ENCODE results near the gene FAM20B. TPM values are rescaled to one million over a fixed set of nuclear protein-coding genes. Genes with fewer than 3 reads are reported as not detected.

FAM20B gene
- total RNA-seq, 2 experiments from 2014 or later, result 12.1 to 12.9 TPM

DNA sequence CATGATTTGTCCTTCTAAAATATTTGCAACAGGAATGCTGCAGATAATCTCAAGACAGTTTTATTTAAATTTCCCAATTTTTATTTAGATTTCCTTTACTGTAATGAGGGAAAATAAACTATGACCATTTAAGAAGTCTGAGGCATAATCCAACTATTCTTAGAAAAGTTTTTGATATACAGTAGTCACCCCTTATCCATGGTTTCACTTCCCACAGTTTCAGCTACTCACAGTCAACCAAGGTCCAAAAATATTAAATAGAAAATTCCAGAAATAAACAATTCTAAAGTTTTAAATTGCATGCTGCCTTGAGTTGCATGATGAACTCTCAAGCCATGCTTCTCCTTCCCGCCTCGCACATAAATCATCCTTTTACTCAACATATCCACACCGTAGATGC is 89.5 kb downstream of the FAM20B start:
- POLR2A ChIA-PET, result no interaction called here
- no peaks in the 10 kb centered on the region for H3K9me3 ChIP-seq (ENCODE audit: control insufficient read depth in 1 of 2, insufficient read depth in 1 of 2, low read length in 2 of 2)

DNA sequence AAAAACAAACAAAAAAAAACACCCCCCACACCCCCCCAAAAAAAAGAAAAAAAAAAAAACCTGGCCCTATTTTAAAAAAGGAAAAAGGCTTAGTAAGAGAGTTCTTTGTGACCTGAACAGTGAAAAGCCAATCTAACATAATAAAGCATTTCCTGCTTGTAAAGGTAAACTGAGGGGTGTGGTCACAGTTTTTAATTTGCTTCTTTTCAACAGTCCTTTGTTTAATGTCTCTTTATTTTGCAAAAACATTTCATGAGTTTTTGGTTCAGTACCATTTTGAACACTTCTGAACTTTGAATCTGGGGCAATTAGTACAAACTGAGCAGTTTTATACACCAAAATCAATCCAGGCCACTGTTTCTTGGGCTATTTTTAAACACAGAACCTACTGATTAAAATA is 93.8 kb downstream of the FAM20B start:
- TF ChIP-seq, protein P1, sequence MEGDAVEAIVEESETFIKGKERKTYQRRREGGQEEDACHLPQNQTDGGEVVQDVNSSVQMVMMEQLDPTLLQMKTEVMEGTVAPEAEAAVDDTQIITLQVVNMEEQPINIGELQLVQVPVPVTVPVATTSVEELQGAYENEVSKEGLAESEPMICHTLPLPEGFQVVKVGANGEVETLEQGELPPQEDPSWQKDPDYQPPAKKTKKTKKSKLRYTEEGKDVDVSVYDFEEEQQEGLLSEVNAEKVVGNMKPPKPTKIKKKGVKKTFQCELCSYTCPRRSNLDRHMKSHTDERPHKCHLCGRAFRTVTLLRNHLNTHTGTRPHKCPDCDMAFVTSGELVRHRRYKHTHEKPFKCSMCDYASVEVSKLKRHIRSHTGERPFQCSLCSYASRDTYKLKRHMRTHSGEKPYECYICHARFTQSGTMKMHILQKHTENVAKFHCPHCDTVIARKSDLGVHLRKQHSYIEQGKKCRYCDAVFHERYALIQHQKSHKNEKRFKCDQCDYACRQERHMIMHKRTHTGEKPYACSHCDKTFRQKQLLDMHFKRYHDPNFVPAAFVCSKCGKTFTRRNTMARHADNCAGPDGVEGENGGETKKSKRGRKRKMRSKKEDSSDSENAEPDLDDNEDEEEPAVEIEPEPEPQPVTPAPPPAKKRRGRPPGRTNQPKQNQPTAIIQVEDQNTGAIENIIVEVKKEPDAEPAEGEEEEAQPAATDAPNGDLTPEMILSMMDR (IDR thresholded peaks at IDR 0.05), result no peak
- H3K4me1 ChIP-seq (ENCODE audit: insufficient read depth, low read length), result no peaks in the 10 kb centered on the region
- no peak overlapping the region for H3K27ac ChIP-seq (ENCODE audit: low read depth in 1 of 2, low read length in 2 of 2)
- H3K9me3 Mint-ChIP-seq, result no peaks in the 10 kb centered on the region
- ATAC-seq (ENCODE audit: poor library complexity), result no peak
- H3K4me1 Mint-ChIP-seq (ENCODE audit: low read depth), result peaks cover 5% of the 10 kb centered on the region
- no peak for DNase-seq
- intact Hi-C loops (cut with DNase I, micrococcal nuclease), result no loop called here
- CTCF ChIA-PET, result no interaction called here
- H3K4me3 ChIP-seq (ENCODE audit: low read length), result no peak overlapping the region
- peaks cover 31% of the 10 kb centered on the region for H3K36me3 ChIP-seq (ENCODE audit: insufficient read depth, low read length)
- POLR2A ChIA-PET, result no interaction called here
- H3K36me3 Mint-ChIP-seq (ENCODE audit: low read depth), result peaks cover 66% of the 10 kb centered on the region
- no peak overlapping the region for H3K4me3 Mint-ChIP-seq
- no peaks in the 10 kb centered on the region for H3K9me3 ChIP-seq (ENCODE audit: control insufficient read depth in 1 of 2, insufficient read depth in 1 of 2, low read length in 2 of 2)
- H3K27me3 Mint-ChIP-seq, result no peaks in the 10 kb centered on the region
- H3K27ac Mint-ChIP-seq, result no peak overlapping the region
- H3K27me3 ChIP-seq (ENCODE audit: control insufficient read depth in 1 of 2, insufficient read depth in 2 of 2, low read length in 2 of 2), result no peaks in the 10 kb centered on the region

More for the DNA sequence above, 89.5 kb downstream of the FAM20B start:
- intact Hi-C loops (cut with DNase I, micrococcal nuclease), result no loop called here
- DNase-seq (no peak), ATAC-seq (ENCODE audit: poor library complexity) (no peak)
- Histone ChIP-seq H3K4me1 (ENCODE audit: insufficient read depth, low read length) (no peaks in the 10 kb centered on the region), H3K36me3 (ENCODE audit: insufficient read depth, low read length) (peaks cover 45% of the 10 kb centered on the region), H3K27ac (ENCODE audit: low read depth in 1 of 2, low read length in 2 of 2) (no peak overlapping the region), H3K4me3 (ENCODE audit: low read length) (no peak overlapping the region), H3K27me3 (ENCODE audit: control insufficient read depth in 1 of 2, insufficient read depth in 2 of 2, low read length in 2 of 2) (no peaks in the 10 kb centered on the region)
- Mint-ChIP-seq H3K27me3 (no peaks in the 10 kb centered on the region), H3K27ac (no peak overlapping the region), H3K4me3 (no peak overlapping the region), H3K4me1 (ENCODE audit: low read depth) (no peaks in the 10 kb centered on the region), H3K9me3 (no peaks in the 10 kb centered on the region), H3K36me3 (ENCODE audit: low read depth) (peaks cover 78% of the 10 kb centered on the region)
- CTCF ChIA-PET, result interaction anchor here (1.3 kb wide), 1 partner anchor 30 kb away, joined by 3 read pairs; no protein-coding TSS in a partner anchor
- TF ChIP-seq, protein P1 (IDR thresholded peaks at IDR 0.05), result no peak

DNA sequence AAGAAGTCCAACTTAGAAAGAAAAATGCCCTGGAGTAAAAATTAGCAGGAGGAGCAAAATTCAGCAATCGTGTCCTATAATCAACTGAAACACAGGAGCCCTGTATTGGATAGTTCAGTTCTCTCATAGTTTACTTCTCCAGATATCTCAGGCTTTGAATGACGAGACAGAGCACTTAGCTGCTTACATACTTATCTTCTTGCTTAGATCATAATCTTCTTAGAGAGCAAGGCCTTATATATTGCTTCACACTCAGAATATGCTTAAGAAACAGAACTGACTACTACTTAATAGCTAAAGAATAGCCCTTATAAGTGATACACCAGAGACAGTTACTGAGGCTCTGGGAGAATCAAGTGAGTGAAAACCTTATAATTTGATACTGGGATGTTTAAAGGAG is 95.0 kb downstream of the FAM20B start:
- Histone ChIP-seq H3K36me3 (ENCODE audit: insufficient read depth, low read length) (peaks cover 30% of the 10 kb centered on the region), H3K4me1 (ENCODE audit: insufficient read depth, low read length) (no peaks in the 10 kb centered on the region), H3K9me3 (ENCODE audit: control insufficient read depth in 1 of 2, insufficient read depth in 1 of 2, low read length in 2 of 2) (no peaks in the 10 kb centered on the region), H3K27ac (ENCODE audit: low read depth in 1 of 2, low read length in 2 of 2) (no peak overlapping the region), H3K4me3 (ENCODE audit: low read length) (no peak overlapping the region), H3K27me3 (ENCODE audit: control insufficient read depth in 1 of 2, insufficient read depth in 2 of 2, low read length in 2 of 2) (no peaks in the 10 kb centered on the region)
- no peaks in the 10 kb centered on the region for H3K9me3 Mint-ChIP-seq
- peaks cover 5% of the 10 kb centered on the region for H3K4me1 Mint-ChIP-seq (ENCODE audit: low read depth)
- no peak overlapping the region for H3K27ac Mint-ChIP-seq
- no peak overlapping the region for H3K4me3 Mint-ChIP-seq
- H3K36me3 Mint-ChIP-seq (ENCODE audit: low read depth), result peaks cover 68% of the 10 kb centered on the region
- CTCF ChIA-PET, result interaction anchor here (0.7 to 2.3 kb wide), 14 partner anchors 10 to 694 kb away, joined by 3 to 10 read pairs (median 4); partner anchors contain the start of gene SOAT1
- TF ChIP-seq, protein P1 (IDR thresholded peaks at IDR 0.05), result no peak
- POLR2A ChIA-PET, result interaction anchor here (0.7 to 1.6 kb wide), 4 partner anchors 9 to 240 kb away, joined by 3 to 4 read pairs (median 4); partner anchors contain the start of gene SOAT1
- no peak for DNase-seq
- ATAC-seq (ENCODE audit: poor library complexity), result no peak
- intact Hi-C loops (cut with DNase I, micrococcal nuclease), result loop anchor here (1.0 to 5.0 kb wide), 6 partner anchors 38 to 249 kb away; partner anchors contain the start of genes SOAT1 (in 1 of the 2) and TOR3A (in 1 of the 2)
- H3K27me3 Mint-ChIP-seq, result no peaks in the 10 kb centered on the region

Measured in CD4-positive, alpha-beta T cell (primary cell).